Prostate gland (tissue), 2 donors: ENCODE results near the gene PLOD3. TPM values are rescaled to one million over a fixed set of nuclear protein-coding genes. Genes with fewer than 3 reads are reported as not detected.

Experiments used
- DNase-seq: peaks from one replicate; pipeline ENCODE4 v3.0.0-alpha.2; 2019; ENCODE audit warnings: low spot score
- H3K27ac ChIP-seq, 2 donors: fragments of 200-600 bp; sonication (generic); 2 replicates each; pipeline ENCODE4 v1.5.1; 2017 to 2019
- H3K27me3 ChIP-seq: fragments of 200-600 bp; sonication (generic); replicated peaks from 2 replicates; pipeline ENCODE4 v1.5.1; 2019; ENCODE audit not compliant: insufficient read depth
- H3K36me3 ChIP-seq, 2 donors: fragments of 200-600 bp; sonication (generic); 1 replicate in 1 of 2; 2 replicates in 1 of 2; pipeline versions ENCODE4 v1.5.1 to v1.8.1; 2017 to 2019
- H3K4me1 ChIP-seq: fragments of 200-600 bp; sonication (generic); replicated peaks from 2 replicates; pipeline ENCODE4 v1.5.1; 2019
- H3K4me3 ChIP-seq, 2 donors: fragments of 200-600 bp; sonication (generic); 2 replicates each; pipeline ENCODE4 v1.5.1; 2017 to 2019
- H3K9me3 ChIP-seq: fragments of 200-600 bp; sonication (generic); 2 replicates; pipeline ENCODE4 v1.5.1; 2017
- POLR2A ChIP-seq: fragments of 450-650 bp; IDR thresholded peaks from one replicate; pipeline ENCODE4 v1.6.1; 2016; ENCODE audit warnings: antibody characterized with exemption, mild to moderate bottlenecking
- POLR2AphosphoS5 ChIP-seq: sonication (generic); formaldehyde crosslinking; IDR thresholded peaks from one replicate; pipeline ENCODE4 v1.6.1; 2017; ENCODE audit warnings: antibody characterized with exemption
- WGBS: methylation state at CpG from one replicate; pipeline ENCODE4 v1.1.5; 2018; 5-methylcytosine and 5-hydroxymethylcytosine counted together
- intact Hi-C: fragments of 100-400 bp; cut with DNase I; formaldehyde crosslinking; loops from one replicate; pipeline ENCODE4 v1.14.2; 2022
- total RNA-seq, 2 donors: library from RNA; depleted of rRNA; stranded (reverse); fragments of >200 nt; gene quantifications; one replicate each; pipeline ENCODE4 v1.1.0, GENCODE V29; 2016
- TF ChIP-seq, protein P1 (sequence below), 4 experiments: fragments of 200-600 bp in 2 of 4; fragments of 450-650 bp in 2 of 4; sonication (generic) in 2 of 4; IDR thresholded peaks; 1 replicate in 3 of 4; 2 replicates in 1 of 4; pipeline ENCODE4 v1.5.1; 2016 to 2019; ENCODE audit warnings: antibody characterized with exemption in 4 of 4, mild to moderate bottlenecking in 2 of 4, moderate library complexity in 2 of 4

PLOD3 gene
- total RNA-seq, 2 donors from 2014 or later, result 24.2 to 52.5 TPM

DNA sequence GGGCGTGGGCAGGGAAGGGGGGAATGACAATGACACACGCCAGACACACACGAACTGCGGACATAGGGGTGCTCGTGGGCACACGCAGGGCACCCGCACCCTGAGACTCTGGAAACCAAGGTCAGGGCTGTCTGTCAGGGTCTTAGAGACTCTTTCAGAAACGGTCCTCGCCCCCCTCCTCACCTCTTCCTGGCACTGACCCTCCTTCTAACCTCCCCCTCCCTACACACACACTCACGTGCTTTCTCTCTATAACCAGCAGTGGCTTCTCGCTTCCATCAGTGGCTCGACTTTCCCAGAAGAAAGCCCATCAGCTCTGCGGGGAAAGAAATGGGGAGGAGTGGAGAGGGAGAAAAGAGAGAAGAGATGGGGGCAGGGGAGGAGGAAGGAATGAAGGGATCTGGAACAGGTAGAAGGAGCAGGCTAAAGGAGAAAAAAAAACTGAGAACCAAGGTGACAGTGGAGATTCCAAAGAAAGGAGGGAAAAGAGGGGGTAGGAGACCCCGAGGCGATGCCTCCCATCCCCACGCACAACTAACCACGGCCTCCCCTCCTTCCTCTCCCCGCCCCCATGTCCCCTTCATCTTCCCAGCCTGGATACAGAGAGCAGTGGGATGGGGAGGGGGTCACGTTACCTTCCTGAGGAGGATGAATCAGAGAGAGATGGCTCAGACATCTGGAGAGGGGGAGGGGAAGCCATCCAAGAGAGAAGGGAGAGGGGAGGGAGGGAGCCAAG, 50.3 kb downstream of the PLOD3 start:
- intact Hi-C loops, result no loop called here
- H3K4me3 ChIP-seq, result no peak overlapping the region
- TF ChIP-seq POLR2A (no peak), POLR2AphosphoS5 (no peak)
- TF ChIP-seq, protein P1, sequence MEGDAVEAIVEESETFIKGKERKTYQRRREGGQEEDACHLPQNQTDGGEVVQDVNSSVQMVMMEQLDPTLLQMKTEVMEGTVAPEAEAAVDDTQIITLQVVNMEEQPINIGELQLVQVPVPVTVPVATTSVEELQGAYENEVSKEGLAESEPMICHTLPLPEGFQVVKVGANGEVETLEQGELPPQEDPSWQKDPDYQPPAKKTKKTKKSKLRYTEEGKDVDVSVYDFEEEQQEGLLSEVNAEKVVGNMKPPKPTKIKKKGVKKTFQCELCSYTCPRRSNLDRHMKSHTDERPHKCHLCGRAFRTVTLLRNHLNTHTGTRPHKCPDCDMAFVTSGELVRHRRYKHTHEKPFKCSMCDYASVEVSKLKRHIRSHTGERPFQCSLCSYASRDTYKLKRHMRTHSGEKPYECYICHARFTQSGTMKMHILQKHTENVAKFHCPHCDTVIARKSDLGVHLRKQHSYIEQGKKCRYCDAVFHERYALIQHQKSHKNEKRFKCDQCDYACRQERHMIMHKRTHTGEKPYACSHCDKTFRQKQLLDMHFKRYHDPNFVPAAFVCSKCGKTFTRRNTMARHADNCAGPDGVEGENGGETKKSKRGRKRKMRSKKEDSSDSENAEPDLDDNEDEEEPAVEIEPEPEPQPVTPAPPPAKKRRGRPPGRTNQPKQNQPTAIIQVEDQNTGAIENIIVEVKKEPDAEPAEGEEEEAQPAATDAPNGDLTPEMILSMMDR (IDR thresholded peaks at IDR 0.05), result no peak
- DNase-seq, result no peak
- H3K9me3 ChIP-seq, result no peaks in the 10 kb centered on the region
- H3K27me3 ChIP-seq, result peaks cover 43% of the 10 kb centered on the region
- H3K27ac ChIP-seq, result no peak overlapping the region
- no peaks in the 10 kb centered on the region for H3K36me3 ChIP-seq
- peaks cover 14% of the 10 kb centered on the region for H3K4me1 ChIP-seq
- 2% methylated on average over 19 of the region's 19 CpGs for WGBS

DNA sequence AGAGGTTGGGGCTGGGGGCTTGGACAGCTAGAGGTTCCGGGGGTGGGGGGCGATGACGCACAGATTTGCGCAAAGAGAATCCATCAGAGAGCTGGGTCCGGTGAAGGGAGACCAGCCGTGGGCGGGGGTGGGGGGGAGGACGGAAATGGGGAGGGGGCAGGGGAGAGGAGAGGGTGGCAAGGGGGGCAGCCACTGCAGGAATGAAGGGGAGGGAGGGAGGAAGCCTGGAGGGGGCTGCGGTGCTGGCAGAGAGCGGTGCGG, 50.8 kb downstream of the PLOD3 start:
- Histone ChIP-seq H3K36me3 (no peaks in the 10 kb centered on the region), H3K4me3 (no peak overlapping the region), H3K4me1 (peaks cover 13% of the 10 kb centered on the region), H3K27me3 (peaks cover 38% of the 10 kb centered on the region), H3K27ac (no peak overlapping the region), H3K9me3 (no peaks in the 10 kb centered on the region)
- TF ChIP-seq, protein P1 (IDR thresholded peaks at IDR 0.05), result no peak
- no peak for TF ChIP-seq POLR2A
- TF ChIP-seq POLR2AphosphoS5, result no peak
- intact Hi-C loops, result no loop called here
- no peak for DNase-seq
- 3% methylated on average over 10 of the region's 11 CpGs for WGBS

DNA sequence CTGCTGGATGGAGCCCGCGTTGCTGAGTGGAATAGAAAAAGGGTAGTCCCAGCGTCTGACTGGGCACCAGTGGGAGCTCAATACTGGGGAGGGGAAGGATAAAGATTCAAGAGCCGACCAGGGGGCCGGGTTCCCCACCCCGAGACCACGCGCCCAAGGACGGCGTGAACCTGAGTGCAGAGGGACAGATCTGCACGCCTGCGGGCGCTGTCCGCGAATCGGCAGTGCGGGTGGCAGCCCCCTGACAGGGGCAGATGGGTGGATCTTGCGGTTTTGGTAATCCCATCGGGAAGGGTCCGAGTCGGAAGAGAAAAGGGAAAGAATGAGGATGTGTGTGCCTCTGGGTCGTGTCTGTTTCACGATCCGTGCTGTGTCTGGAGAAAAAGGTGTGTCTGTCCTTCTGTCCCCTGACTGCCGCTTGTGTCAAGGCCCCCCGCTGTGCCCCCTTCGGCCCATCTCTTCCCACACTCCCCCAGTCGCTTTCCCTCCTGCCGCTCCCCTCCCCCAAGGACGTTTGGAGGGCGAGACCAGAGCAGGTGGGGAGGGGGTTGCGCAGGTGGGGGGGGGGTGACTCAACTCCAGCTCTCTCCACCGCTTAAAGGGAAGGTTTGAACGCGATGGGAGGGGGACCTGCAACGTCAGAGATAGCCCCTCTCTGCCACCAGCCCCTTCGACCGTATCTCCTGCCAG, 51.3 kb downstream of the PLOD3 start:
- DNase-seq, result no peak
- H3K4me1 ChIP-seq, result peaks cover 13% of the 10 kb centered on the region
- no peak overlapping the region for H3K4me3 ChIP-seq
- WGBS, result 1% methylated on average over 38 of the region's 38 CpGs
- intact Hi-C loops, result no loop called here
- peaks cover 35% of the 10 kb centered on the region for H3K27me3 ChIP-seq
- H3K9me3 ChIP-seq, result no peaks in the 10 kb centered on the region
- H3K36me3 ChIP-seq, result no peaks in the 10 kb centered on the region
- H3K27ac ChIP-seq, result no peak overlapping the region
- no peak for TF ChIP-seq POLR2A
- TF ChIP-seq, protein P1 (IDR thresholded peaks at IDR 0.05), result no peak
- TF ChIP-seq POLR2AphosphoS5, result no peak

DNA sequence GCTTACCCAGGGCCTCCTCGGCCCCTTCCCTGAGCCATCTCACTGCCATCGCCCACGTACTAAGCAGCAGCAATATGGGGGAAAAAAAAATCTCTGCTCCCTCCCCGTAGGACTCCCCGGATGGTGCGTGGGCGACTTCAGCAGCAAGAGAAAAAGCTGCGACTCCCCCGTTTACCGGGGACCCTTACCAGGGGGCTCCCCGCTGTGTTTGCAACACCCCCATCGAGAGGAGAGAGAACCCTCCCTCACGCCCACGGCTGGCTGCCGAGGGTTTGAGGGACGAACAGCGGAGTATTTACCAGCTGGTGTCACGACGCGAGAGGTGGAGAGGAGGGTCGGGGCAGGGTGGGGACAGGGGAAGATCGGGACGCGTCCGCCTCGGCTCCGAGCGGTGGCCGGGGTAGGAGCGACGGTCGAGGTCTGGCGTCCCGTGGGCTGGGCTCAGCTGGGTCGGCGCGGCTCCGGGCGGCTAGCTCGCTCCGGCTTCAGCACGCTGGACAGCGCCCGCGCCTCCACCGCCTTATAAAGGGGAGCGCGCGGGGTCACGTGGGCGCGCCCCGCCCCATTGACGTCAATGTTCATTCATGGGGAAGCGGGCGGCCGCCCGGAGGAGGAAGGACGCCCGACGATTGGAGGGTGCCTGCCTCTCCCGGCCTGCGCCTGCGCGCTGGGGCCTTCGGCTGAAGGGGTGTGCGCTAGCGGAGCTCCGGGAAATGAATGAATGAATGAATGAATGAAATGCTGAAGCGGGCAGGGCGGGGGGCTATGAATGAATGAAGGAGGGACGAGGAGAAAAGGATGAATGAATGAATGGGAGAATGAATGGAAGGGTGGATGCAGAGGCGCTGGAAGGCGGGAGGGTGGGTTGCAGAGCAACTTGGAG, 52.1 kb downstream of the PLOD3 start, which contains the start of gene VGF:
VGF (minus strand) TSS at position 495 of the 883 bp plus-strand sequence. CDS start 726 bp downstream, outside the sequence.
- H3K9me3 ChIP-seq, result no peaks in the 10 kb centered on the region
- peak; percentile 10 for TF ChIP-seq POLR2A
- TF ChIP-seq POLR2AphosphoS5, result peak; percentile 95
- TF ChIP-seq, protein P1 (IDR thresholded peaks at IDR 0.05), result peak in 1 of 4 experiments; percentile 37
- DNase-seq, result peak; percentile 85
- intact Hi-C loops, result no loop called here
- H3K4me3 ChIP-seq, result no peak within 1 kb of the TSS
- 3% methylated on average over 66 of the region's 74 CpGs for WGBS
- H3K27me3 ChIP-seq, result peaks cover 27% of the 10 kb centered on the region
- H3K27ac ChIP-seq, result no peak within 1 kb of the TSS
- H3K36me3 ChIP-seq, result no peaks in the 10 kb centered on the region
- peaks cover 13% of the 10 kb centered on the region for H3K4me1 ChIP-seq
